ENCODE results near the gene NAA40. TPM values are rescaled to one million over a fixed set of nuclear protein-coding genes. Genes with fewer than 3 reads are reported as not detected.
"Not testable (repeated sequence)": the region's sequence is repeated elsewhere in the genome, so short reads cannot be mapped to it uniquely, and the experiment has no call there.

Gene NAA40
- total RNA-seq, 1 experiment from 2014 or later, result 20.0 TPM

- DNase-seq (ENCODE audit: low spot score), result peak; percentile 58
Measured at GRCh38 chr11:63939397-63939891, 642 bp downstream of the NAA40 start.

GRCh38 chr11:63940786-63941185 lies 2.0 kb downstream of the NAA40 start:
- DNase-seq (ENCODE audit: low spot score), result no peak

- DNase-seq (ENCODE audit: low spot score), result no peak
Measured at GRCh38 chr11:63941901-63942300, 3.1 kb downstream of the NAA40 start.

- no peak for DNase-seq (ENCODE audit: low spot score)
Measured at GRCh38 chr11:63942803-63943202, 4.0 kb downstream of the NAA40 start.

GRCh38 chr11:63944987-63945386 lies 6.2 kb downstream of the NAA40 start:
- DNase-seq (ENCODE audit: low spot score), result no peak

GRCh38 chr11:63945477-63946163 lies 6.8 kb downstream of the NAA40 start:
- DNase-seq (ENCODE audit: low spot score), result peak; percentile 88

- no peak for DNase-seq (ENCODE audit: low spot score)
Measured at GRCh38 chr11:63951779-63952536, 13.2 kb downstream of the NAA40 start.

- DNase-seq (ENCODE audit: low spot score), result no peak
Measured at GRCh38 chr11:63952570-63952969, 13.8 kb downstream of the NAA40 start.

GRCh38 chr11:63958008-63958407 lies 19.2 kb downstream of the NAA40 start:
- no peak for DNase-seq (ENCODE audit: low spot score)

GRCh38 chr11:63961608-63962412 lies 23.0 kb downstream of the NAA40 start:
- DNase-seq (ENCODE audit: low spot score), result peak; percentile 54

GRCh38 chr11:63963895-63964294 lies 25.1 kb downstream of the NAA40 start:
- DNase-seq (ENCODE audit: low spot score), result not testable (repeated sequence)

GRCh38 chr11:63966444-63966843 lies 27.6 kb downstream of the NAA40 start:
- no peak for DNase-seq (ENCODE audit: low spot score)

- no peak for DNase-seq (ENCODE audit: low spot score)
Measured at GRCh38 chr11:63969461-63969860, 30.7 kb downstream of the NAA40 start.

- DNase-seq (ENCODE audit: low spot score), result no peak
Measured at GRCh38 chr11:63970902-63971301, 32.1 kb downstream of the NAA40 start.

- not testable (repeated sequence) for DNase-seq (ENCODE audit: low spot score)
Measured at GRCh38 chr11:63973912-63974258, 35.1 kb downstream of the NAA40 start.

GRCh38 chr11:63974259-63975143 lies 35.7 kb downstream of the NAA40 start, which contains the start of gene COX8A:
TSS of gene COX8A (plus strand) at chr11:63974620. CDS start at chr11:63974681, 61 bp downstream.
- peak; percentile 100 for DNase-seq (ENCODE audit: low spot score)

- DNase-seq (ENCODE audit: low spot score), result no peak
Measured at GRCh38 chr11:63978551-63979239, 39.9 kb downstream of the NAA40 start.

GRCh38 chr11:63979426-63979825 lies 40.6 kb downstream of the NAA40 start:
- DNase-seq (ENCODE audit: low spot score), result no peak

GRCh38 chr11:63985812-63986155 lies 47.0 kb downstream of the NAA40 start:
- DNase-seq (ENCODE audit: low spot score), result no peak

- peak; percentile 98 for DNase-seq (ENCODE audit: low spot score)
Measured at GRCh38 chr11:63986156-63986931, 47.5 kb downstream of the NAA40 start, which contains the start of gene OTUB1. TSS of gene OTUB1 (plus strand) at chr11:63986438. CDS start at chr11:63986457, 19 bp downstream.

Data from HT-29 (cell line).